ENCODE measurements around the gene AIG1.

DNA sequence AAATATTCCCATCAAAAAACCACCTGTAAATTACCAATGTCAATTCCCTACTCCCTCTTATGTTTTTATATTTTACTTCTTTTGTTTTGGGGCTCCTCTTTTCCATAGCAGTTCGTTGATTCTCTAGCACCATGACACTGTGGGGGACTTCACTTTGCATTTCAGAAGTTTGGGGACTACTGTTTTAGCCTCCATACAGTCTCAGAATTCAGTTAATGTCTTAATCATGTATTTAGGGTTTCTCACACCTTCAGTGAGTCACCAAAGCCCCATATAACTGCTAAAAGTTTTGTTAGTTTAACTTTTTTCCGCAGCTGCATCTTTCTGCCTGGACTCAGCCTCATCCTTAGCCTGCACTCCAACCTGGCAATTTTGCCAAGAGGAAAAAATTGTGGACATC, 20.7 kb upstream of the AIG1 start:
- TF ChIP-seq SIN3A (IDR thresholded peaks at IDR 0.05; ENCODE audit: borderline replicate concordance, low read depth, low read length) (no peak), CHD2 (IDR thresholded peaks at IDR 0.05; ENCODE audit: low read length, partially characterized antibody) (no peak), POLR2AphosphoS5 (IDR thresholded peaks at IDR 0.05; ENCODE audit: low read depth, low read length) (no peak), JUND (IDR thresholded peaks at IDR 0.05) (no peak), MXI1 (IDR thresholded peaks at IDR 0.05; ENCODE audit: low read depth, low read length) (no peak), RFX5 (IDR thresholded peaks at IDR 0.05; ENCODE audit: low read length) (no peak), SMC3 (IDR thresholded peaks at IDR 0.05; ENCODE audit: low read depth, low read length) (no peak), EP300 (IDR thresholded peaks at IDR 0.05; ENCODE audit: borderline replicate concordance in 1 of 2, low read depth in 1 of 2, low read length in 1 of 2) (no peak)
- TF ChIP-seq, protein P1, sequence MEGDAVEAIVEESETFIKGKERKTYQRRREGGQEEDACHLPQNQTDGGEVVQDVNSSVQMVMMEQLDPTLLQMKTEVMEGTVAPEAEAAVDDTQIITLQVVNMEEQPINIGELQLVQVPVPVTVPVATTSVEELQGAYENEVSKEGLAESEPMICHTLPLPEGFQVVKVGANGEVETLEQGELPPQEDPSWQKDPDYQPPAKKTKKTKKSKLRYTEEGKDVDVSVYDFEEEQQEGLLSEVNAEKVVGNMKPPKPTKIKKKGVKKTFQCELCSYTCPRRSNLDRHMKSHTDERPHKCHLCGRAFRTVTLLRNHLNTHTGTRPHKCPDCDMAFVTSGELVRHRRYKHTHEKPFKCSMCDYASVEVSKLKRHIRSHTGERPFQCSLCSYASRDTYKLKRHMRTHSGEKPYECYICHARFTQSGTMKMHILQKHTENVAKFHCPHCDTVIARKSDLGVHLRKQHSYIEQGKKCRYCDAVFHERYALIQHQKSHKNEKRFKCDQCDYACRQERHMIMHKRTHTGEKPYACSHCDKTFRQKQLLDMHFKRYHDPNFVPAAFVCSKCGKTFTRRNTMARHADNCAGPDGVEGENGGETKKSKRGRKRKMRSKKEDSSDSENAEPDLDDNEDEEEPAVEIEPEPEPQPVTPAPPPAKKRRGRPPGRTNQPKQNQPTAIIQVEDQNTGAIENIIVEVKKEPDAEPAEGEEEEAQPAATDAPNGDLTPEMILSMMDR (IDR thresholded peaks at IDR 0.05) = no peak
